AG09319 (cell line): ENCODE measurements around the gene GUCD1.
"Not testable (repeated sequence)": the region's sequence is repeated elsewhere in the genome, so short reads cannot be mapped to it uniquely, and the experiment has no call there.

Source experiments
- DNase-seq: peaks from one replicate; pipeline ENCODE4 v3.0.0-alpha.2; 2010; ENCODE audit warnings: low read depth; ENCODE audit errors: extremely low read depth
- CTCF ChIP-seq: IDR thresholded peaks from 2 replicates; pipeline ENCODE4 v1.5.1; 2011; ENCODE audit warnings: low read depth, mild to moderate bottlenecking, inconsistent platforms, low read length, moderate library complexity

GUCD1 gene

GRCh38 chr22:24541681-24542515, 13.0 kb downstream of the GUCD1 start:
- no peak for DNase-seq
- TF ChIP-seq CTCF = no peak

- no peak for DNase-seq
- TF ChIP-seq CTCF = no peak
Measured at GRCh38 chr22:24540470-24540869, 14.5 kb downstream of the GUCD1 start.

- TF ChIP-seq CTCF = no peak
- DNase-seq = no peak
Measured at GRCh38 chr22:24536089-24536488, 18.8 kb downstream of the GUCD1 start.

GRCh38 chr22:24535348-24535747, 19.6 kb downstream of the GUCD1 start:
- no peak for DNase-seq
- TF ChIP-seq CTCF = no peak

GRCh38 chr22:24532075-24532474, 22.9 kb downstream of the GUCD1 start:
- TF ChIP-seq CTCF = no peak
- no peak for DNase-seq

- not testable (repeated sequence) for DNase-seq
Measured at GRCh38 chr22:24530968-24531367, 24.0 kb downstream of the GUCD1 start.

GRCh38 chr22:24529898-24530297, 25.0 kb downstream of the GUCD1 start:
- no peak for DNase-seq
- no peak for TF ChIP-seq CTCF

- TF ChIP-seq CTCF = no peak
- DNase-seq = no peak
Measured at GRCh38 chr22:24526191-24526590, 28.7 kb downstream of the GUCD1 start.
